HPDE6-E6E7 (cell line): ENCODE measurements around the gene HDLBP.

Experiments
- DNase-seq: peaks from one replicate; pipeline ENCODE4 v3.0.0; 2011; ENCODE audit warnings: missing footprints; ENCODE audit errors: extremely low spot score

The HDLBP gene

GRCh38 chr2:241190291-241190981 is 125.0 kb downstream of the HDLBP start:
- DNase-seq: no peak

GRCh38 chr2:241189856-241190201 is 125.6 kb downstream of the HDLBP start:
- DNase-seq: no peak

- no peak for DNase-seq
Observed at GRCh38 chr2:241189093-241189855, 126.2 kb downstream of the HDLBP start.

- no peak for DNase-seq
Observed at GRCh38 chr2:241188361-241189092, 126.9 kb downstream of the HDLBP start, which contains the start of gene ANO7. Gene ANO7 (plus strand): TSS chr2:241188677. CDS start chr2:241190064, 1,387 bp downstream.

- no peak for DNase-seq
Observed at GRCh38 chr2:241187918-241188234, 127.6 kb downstream of the HDLBP start.

- DNase-seq: no peak
Observed at GRCh38 chr2:241187101-241187917, 128.2 kb downstream of the HDLBP start.

- no peak for DNase-seq
Observed at GRCh38 chr2:241185961-241186360, 129.5 kb downstream of the HDLBP start.

- DNase-seq: no peak
Observed at GRCh38 chr2:241184901-241185300, 130.6 kb downstream of the HDLBP start.

- no peak for DNase-seq
Observed at GRCh38 chr2:241183221-241183620, 132.3 kb downstream of the HDLBP start.

- DNase-seq: no peak
Observed at GRCh38 chr2:241182531-241183133, 132.8 kb downstream of the HDLBP start.

- no peak for DNase-seq
Observed at GRCh38 chr2:241182126-241182525, 133.3 kb downstream of the HDLBP start.

GRCh38 chr2:241180495-241180894 is 135.0 kb downstream of the HDLBP start:
- DNase-seq: no peak

GRCh38 chr2:241179899-241180298 is 135.6 kb downstream of the HDLBP start:
- no peak for DNase-seq

GRCh38 chr2:241178961-241179360 is 136.5 kb downstream of the HDLBP start:
- no peak for DNase-seq

- DNase-seq: no peak
Observed at GRCh38 chr2:241177526-241178334, 137.7 kb downstream of the HDLBP start.
